SK-N-SH (cell line): Measurements from ENCODE around the gene TTC17. TPM values are rescaled to one million over a fixed set of nuclear protein-coding genes. Genes with fewer than 3 reads are reported as not detected.
A peak's percentile ranks its signal among the peaks of the same experiment; 100 is the strongest.

Experiments used
- CTCF ChIA-PET: fragments of 300-600, 350-600 bp; formaldehyde crosslinking; extraction: SDS; loops from one replicate; lab custom pipeline; 2021; lab: Yijun Ruan, JAX
- POLR2A ChIA-PET: fragments of 350-600 bp; sonication (Branson Sonifier 250); formaldehyde crosslinking; extraction: SDS; loops from one replicate; lab custom pipeline; 2020; ENCODE audit warnings: antibody characterized with exemption, inconsistent platforms; lab: Yijun Ruan, JAX
- DNase-seq: peaks from one replicate; pipeline ENCODE4 v3.0.0; 2012
- H2AFZ ChIP-seq: fragments of 200-600 bp; sonication (generic); 2 replicates; pipeline ENCODE4 v1.8.1; 2016; ENCODE audit warnings: antibody characterized with exemption, mild to moderate bottlenecking, low read depth
- H3F3A ChIP-seq: fragments of 200-600 bp; sonication (generic); replicated peaks from 2 replicates; pipeline ENCODE3; 2016; ENCODE audit warnings: antibody characterized with exemption, mild to moderate bottlenecking; ENCODE audit not compliant: insufficient read depth
- H3K27ac ChIP-seq, 2 experiments: fragments of 200-500 bp in 1 of 2; fragments of 200-600 bp in 1 of 2; sonication (Bioruptor generic) in 1 of 2; sonication (generic), shearing (Covaris generic) in 1 of 2; 2 replicates each; pipeline versions ENCODE4 v1.5.1 to v1.6.1; 2014 to 2016; ENCODE audit warnings: low read depth in 2 of 2, inconsistent platforms in 1 of 2, low read length in 1 of 2, mild to moderate bottlenecking in 1 of 2, mixed read lengths in 1 of 2
- H3K27me3 ChIP-seq: fragments of 200-600 bp; sonication (generic), shearing (Covaris generic); 2 replicates; pipeline ENCODE4 v1.6.1; 2016; ENCODE audit warnings: mixed run types; ENCODE audit not compliant: insufficient read depth
- H3K36me3 ChIP-seq, 2 experiments: fragments of 200-500 bp in 1 of 2; fragments of 200-600 bp in 1 of 2; sonication (Bioruptor generic) in 1 of 2; sonication (generic) in 1 of 2; replicated peaks in 1 of 2; 2 replicates each; pipeline versions ENCODE3 to v1.5.1; 2014 to 2016; ENCODE audit warnings: low read length in 1 of 2, mild to moderate bottlenecking in 1 of 2; ENCODE audit not compliant: insufficient read depth in 2 of 2, control insufficient read depth in 1 of 2
- H3K4me1 ChIP-seq, 2 experiments: fragments of 200-500 bp in 1 of 2; fragments of 200-600 bp in 1 of 2; sonication (Bioruptor generic) in 1 of 2; sonication (generic), shearing (Covaris generic) in 1 of 2; 2 replicates each; pipeline versions ENCODE4 v1.5.1 to v1.6.1; 2014 to 2016; ENCODE audit warnings: low read depth in 1 of 2, low read length in 1 of 2, mixed run types in 1 of 2; ENCODE audit not compliant: insufficient read depth in 2 of 2, control insufficient read depth in 1 of 2
- H3K4me2 ChIP-seq: fragments of 200-600 bp; sonication (generic), shearing (Covaris generic); 2 replicates; pipeline ENCODE4 v1.6.1; 2017; ENCODE audit warnings: mixed run types
- H3K4me3 ChIP-seq, 2 experiments: fragments of 200-500 bp in 1 of 2; fragments of 200-600 bp in 1 of 2; sonication (Bioruptor generic) in 1 of 2; sonication (generic), shearing (Covaris generic) in 1 of 2; 2 replicates each; pipeline versions ENCODE4 v1.5.1 to v1.8.1; 2014 to 2016; ENCODE audit warnings: low read depth in 2 of 2, inconsistent platforms in 1 of 2, low read length in 1 of 2, mild to moderate bottlenecking in 1 of 2, mixed read lengths in 1 of 2, moderate library complexity in 1 of 2
- H3K79me2 ChIP-seq: fragments of 200-600 bp; sonication (generic); 2 replicates; pipeline ENCODE4 v1.8.1; 2017; ENCODE audit warnings: mild to moderate bottlenecking; ENCODE audit not compliant: insufficient read depth
- H3K9ac ChIP-seq: fragments of 200-600 bp; sonication (generic); 2 replicates; pipeline ENCODE4 v1.6.1; 2017; ENCODE audit warnings: mixed run types
- H3K9me2 ChIP-seq: fragments of 200-600 bp; sonication (generic); 2 replicates; pipeline ENCODE4 v1.6.1; 2017; ENCODE audit warnings: mixed run types
- H3K9me3 ChIP-seq: fragments of 200-600 bp; sonication (generic); 2 replicates; pipeline ENCODE4 v1.6.1; 2017; ENCODE audit warnings: mixed run types, mild to moderate bottlenecking, moderate library complexity
- H4K20me1 ChIP-seq: fragments of 200-600 bp; sonication (generic); 2 replicates; pipeline ENCODE4 v1.6.1; 2017; ENCODE audit warnings: mild to moderate bottlenecking, mixed run types; ENCODE audit not compliant: insufficient read depth
- CHD2 ChIP-seq: fragments of 150-350 bp; IDR thresholded peaks from 2 replicates; pipeline ENCODE4 v1.6.1; 2018; ENCODE audit warnings: low read length; ENCODE audit not compliant: partially characterized antibody
- POLR2AphosphoS5 ChIP-seq: IDR thresholded peaks from 2 replicates; pipeline ENCODE4 v1.6.1; 2012; ENCODE audit warnings: low read depth, low read length
- RAD21 ChIP-seq: IDR thresholded peaks from 2 replicates; pipeline ENCODE4 v1.6.1; 2012; ENCODE audit warnings: mild to moderate bottlenecking, low read length
- RCOR1 ChIP-seq: fragments of 150-350 bp; IDR thresholded peaks from 2 replicates; pipeline ENCODE4 v1.6.1; 2017; ENCODE audit warnings: antibody characterized with exemption, low read length
- REST ChIP-seq: IDR thresholded peaks from 2 replicates; pipeline ENCODE4 v1.6.1; 2012; ENCODE audit warnings: mild to moderate bottlenecking, low read depth, low read length, moderate library complexity
- RFX5 ChIP-seq: IDR thresholded peaks from 2 replicates; pipeline ENCODE4 v1.6.1; 2012; ENCODE audit warnings: mild to moderate bottlenecking, improper control_type of control experiment, low read length
- SMC3 ChIP-seq: IDR thresholded peaks from 2 replicates; pipeline ENCODE4 v1.6.1; 2012; ENCODE audit warnings: low read depth, low read length, improper control_type of control experiment
- TAF1 ChIP-seq: IDR thresholded peaks from 2 replicates; pipeline ENCODE4 v1.6.1; 2012; ENCODE audit warnings: low read depth, mild to moderate bottlenecking, low read length, moderate library complexity, borderline replicate concordance
- TCF12 ChIP-seq: IDR thresholded peaks from 2 replicates; pipeline ENCODE4 v1.4.0; 2012
- WGBS: methylation state at CpG from one replicate; pipeline ENCODE4 v1.1.6; 2017; ENCODE audit warnings: low lambda C conversion rate; 5-methylcytosine and 5-hydroxymethylcytosine counted together
- polyA plus RNA-seq, 3 experiments: library from polyadenylated mRNA; depleted of rRNA; stranded (reverse); fragments of >200 nt; gene quantifications; 2 replicates each; pipeline ENCODE4 v1.2.3, GENCODE V29; 2012
- TF ChIP-seq, protein P1 (sequence below): IDR thresholded peaks from 2 replicates; pipeline ENCODE4 v1.4.0; 2012; ENCODE audit warnings: low read depth, borderline replicate concordance
- TF ChIP-seq, protein P2 (sequence below): IDR thresholded peaks from 2 replicates; pipeline ENCODE4 v1.4.0; 2012; ENCODE audit warnings: low read depth, borderline replicate concordance
- TF ChIP-seq, protein P3 (sequence below): fragments of 200-600 bp; sonication (generic); IDR thresholded peaks from 2 replicates; pipeline ENCODE4 v1.6.1; 2017; ENCODE audit warnings: antibody characterized with exemption, mild to moderate bottlenecking, moderate library complexity

Gene TTC17
- polyA plus RNA-seq, 1 of the 3 experiments (the other 2 are of a cell fraction), result 66.0 TPM

GRCh38 chr11:43410394-43410793 is 51.7 kb downstream of the TTC17 start (continued):
- TF ChIP-seq, protein P1, sequence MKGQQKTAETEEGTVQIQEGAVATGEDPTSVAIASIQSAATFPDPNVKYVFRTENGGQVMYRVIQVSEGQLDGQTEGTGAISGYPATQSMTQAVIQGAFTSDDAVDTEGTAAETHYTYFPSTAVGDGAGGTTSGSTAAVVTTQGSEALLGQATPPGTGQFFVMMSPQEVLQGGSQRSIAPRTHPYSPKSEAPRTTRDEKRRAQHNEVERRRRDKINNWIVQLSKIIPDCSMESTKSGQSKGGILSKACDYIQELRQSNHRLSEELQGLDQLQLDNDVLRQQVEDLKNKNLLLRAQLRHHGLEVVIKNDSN, result no peak

DNA sequence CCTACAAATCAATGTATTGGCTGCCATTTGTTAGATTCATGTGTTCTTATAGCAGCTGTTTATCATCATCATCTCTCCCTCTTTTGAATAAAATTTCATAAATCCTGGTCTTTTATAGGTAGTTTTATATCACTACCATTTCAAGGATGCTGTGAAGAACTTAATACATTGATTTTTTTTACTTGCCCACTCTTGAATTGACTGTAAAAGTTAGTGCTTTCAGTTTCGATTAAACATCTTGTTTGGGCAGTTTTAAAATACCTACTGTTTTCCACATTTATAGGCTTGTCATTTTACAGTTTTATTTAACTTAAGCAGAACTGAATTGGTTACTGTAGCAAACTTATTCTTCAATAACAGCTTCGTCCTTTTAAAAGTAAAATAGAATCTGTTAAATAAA is 59.5 kb downstream of the TTC17 start:
- 95% methylated on average over 2 of the region's 2 CpGs for WGBS
- POLR2A ChIA-PET, result no interaction called here
- Histone ChIP-seq H3K27me3 (no peaks in the 10 kb centered on the region), H3K36me3 (peaks cover 49 to 68% of the 10 kb centered on the region in 2 experiments), H3K4me2 (no peak overlapping the region), H3K27ac (no peak overlapping the region), H3K4me1 (no peaks in the 10 kb centered on the region; a peak in 1 of 4 replicates), H3K9ac (no peak overlapping the region), H3K79me2 (no peaks in the 10 kb centered on the region), H2AFZ (no peak overlapping the region), H3K4me3 (no peak overlapping the region), H4K20me1 (no peaks in the 10 kb centered on the region), H3K9me3 (no peaks in the 10 kb centered on the region), H3K9me2 (no peaks in the 10 kb centered on the region), H3F3A (peaks cover 16% of the 10 kb centered on the region)
- no peak for DNase-seq
- TF ChIP-seq POLR2AphosphoS5 (no peak), SMC3 (no peak), RCOR1 (no peak), TCF12 (no peak), REST (no peak), RFX5 (no peak)
- TF ChIP-seq, protein P2, sequence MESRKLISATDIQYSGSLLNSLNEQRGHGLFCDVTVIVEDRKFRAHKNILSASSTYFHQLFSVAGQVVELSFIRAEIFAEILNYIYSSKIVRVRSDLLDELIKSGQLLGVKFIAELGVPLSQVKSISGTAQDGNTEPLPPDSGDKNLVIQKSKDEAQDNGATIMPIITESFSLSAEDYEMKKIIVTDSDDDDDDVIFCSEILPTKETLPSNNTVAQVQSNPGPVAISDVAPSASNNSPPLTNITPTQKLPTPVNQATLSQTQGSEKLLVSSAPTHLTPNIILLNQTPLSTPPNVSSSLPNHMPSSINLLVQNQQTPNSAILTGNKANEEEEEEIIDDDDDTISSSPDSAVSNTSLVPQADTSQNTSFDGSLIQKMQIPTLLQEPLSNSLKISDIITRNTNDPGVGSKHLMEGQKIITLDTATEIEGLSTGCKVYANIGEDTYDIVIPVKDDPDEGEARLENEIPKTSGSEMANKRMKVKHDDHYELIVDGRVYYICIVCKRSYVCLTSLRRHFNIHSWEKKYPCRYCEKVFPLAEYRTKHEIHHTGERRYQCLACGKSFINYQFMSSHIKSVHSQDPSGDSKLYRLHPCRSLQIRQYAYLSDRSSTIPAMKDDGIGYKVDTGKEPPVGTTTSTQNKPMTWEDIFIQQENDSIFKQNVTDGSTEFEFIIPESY, result no peak
- CTCF ChIA-PET, result interaction anchor here (0.7 to 1.8 kb wide), 5 partner anchors 10 to 685 kb away, joined by 3 to 11 read pairs (median 5); no protein-coding TSS in a partner anchor

GRCh38 chr11:43419460-43419859 is 60.7 kb downstream of the TTC17 start:
- TF ChIP-seq TAF1 (no peak), SMC3 (peak; percentile 38; the same call in 1 of the 2 replicates), CHD2 (no peak), RAD21 (peak; percentile 68), RFX5 (no peak)
- TF ChIP-seq, protein P3, sequence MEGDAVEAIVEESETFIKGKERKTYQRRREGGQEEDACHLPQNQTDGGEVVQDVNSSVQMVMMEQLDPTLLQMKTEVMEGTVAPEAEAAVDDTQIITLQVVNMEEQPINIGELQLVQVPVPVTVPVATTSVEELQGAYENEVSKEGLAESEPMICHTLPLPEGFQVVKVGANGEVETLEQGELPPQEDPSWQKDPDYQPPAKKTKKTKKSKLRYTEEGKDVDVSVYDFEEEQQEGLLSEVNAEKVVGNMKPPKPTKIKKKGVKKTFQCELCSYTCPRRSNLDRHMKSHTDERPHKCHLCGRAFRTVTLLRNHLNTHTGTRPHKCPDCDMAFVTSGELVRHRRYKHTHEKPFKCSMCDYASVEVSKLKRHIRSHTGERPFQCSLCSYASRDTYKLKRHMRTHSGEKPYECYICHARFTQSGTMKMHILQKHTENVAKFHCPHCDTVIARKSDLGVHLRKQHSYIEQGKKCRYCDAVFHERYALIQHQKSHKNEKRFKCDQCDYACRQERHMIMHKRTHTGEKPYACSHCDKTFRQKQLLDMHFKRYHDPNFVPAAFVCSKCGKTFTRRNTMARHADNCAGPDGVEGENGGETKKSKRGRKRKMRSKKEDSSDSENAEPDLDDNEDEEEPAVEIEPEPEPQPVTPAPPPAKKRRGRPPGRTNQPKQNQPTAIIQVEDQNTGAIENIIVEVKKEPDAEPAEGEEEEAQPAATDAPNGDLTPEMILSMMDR, result peak; percentile 86
- peak; percentile 26 for DNase-seq
- peaks cover 42 to 62% of the 10 kb centered on the region in 2 experiments for H3K36me3 ChIP-seq
- no peak overlapping the region; a peak in 1 of 4 replicates for H3K4me3 ChIP-seq
- no peak overlapping the region for H2AFZ ChIP-seq
- no peaks in the 10 kb centered on the region for H3K9me2 ChIP-seq
- no peaks in the 10 kb centered on the region for H4K20me1 ChIP-seq
- H3K27ac ChIP-seq, result no peak overlapping the region
- H3K79me2 ChIP-seq, result no peaks in the 10 kb centered on the region
- H3K9me3 ChIP-seq, result no peaks in the 10 kb centered on the region
- ChIA-PET POLR2A (interaction anchor here (1.0 kb wide), 1 partner anchor 107 kb away, joined by 3 read pairs; no protein-coding TSS in a partner anchor), CTCF (interaction anchor here (0.6 to 3.0 kb wide), 28 partner anchors 8 to 154 kb away, joined by 3 to 26 read pairs (median 4); no protein-coding TSS in a partner anchor)
- no peaks in the 10 kb centered on the region for H3K27me3 ChIP-seq
- no peaks in the 10 kb centered on the region; a peak in 1 of 4 replicates for H3K4me1 ChIP-seq
- no peak overlapping the region for H3K4me2 ChIP-seq
- peaks cover 16% of the 10 kb centered on the region for H3F3A ChIP-seq
- H3K9ac ChIP-seq, result no peak overlapping the region
